ENCODE measurements around the gene RHOH.

Gene RHOH

DNA sequence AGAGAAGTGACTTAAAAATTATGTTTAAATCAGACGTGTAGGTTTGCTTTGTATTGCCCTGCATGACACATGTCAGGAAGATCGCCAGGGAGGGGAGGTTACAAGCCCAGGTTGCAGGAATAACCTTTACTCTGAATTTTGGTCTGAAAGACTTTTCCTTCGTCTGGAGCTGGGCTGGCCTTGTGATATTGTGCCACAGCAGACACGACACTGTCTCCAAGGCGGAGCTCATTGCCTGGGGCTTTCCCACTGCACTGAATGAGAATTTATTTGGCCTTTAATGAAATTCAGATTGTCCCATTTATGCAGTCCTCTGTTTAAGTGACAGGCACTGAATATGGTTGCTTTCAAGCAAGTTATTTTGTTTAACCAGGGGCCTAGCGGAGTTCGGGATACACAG is 45.1 kb downstream of the RHOH start:
- no peak overlapping the region for H3K4me3 ChIP-seq (ENCODE audit: low read depth, low read length)
- no peak for TF ChIP-seq CTCF (IDR thresholded peaks at IDR 0.05; ENCODE audit: low read depth, low read length, missing control alignments)
- DNase-seq (ENCODE audit: low read depth), result no peak

DNA sequence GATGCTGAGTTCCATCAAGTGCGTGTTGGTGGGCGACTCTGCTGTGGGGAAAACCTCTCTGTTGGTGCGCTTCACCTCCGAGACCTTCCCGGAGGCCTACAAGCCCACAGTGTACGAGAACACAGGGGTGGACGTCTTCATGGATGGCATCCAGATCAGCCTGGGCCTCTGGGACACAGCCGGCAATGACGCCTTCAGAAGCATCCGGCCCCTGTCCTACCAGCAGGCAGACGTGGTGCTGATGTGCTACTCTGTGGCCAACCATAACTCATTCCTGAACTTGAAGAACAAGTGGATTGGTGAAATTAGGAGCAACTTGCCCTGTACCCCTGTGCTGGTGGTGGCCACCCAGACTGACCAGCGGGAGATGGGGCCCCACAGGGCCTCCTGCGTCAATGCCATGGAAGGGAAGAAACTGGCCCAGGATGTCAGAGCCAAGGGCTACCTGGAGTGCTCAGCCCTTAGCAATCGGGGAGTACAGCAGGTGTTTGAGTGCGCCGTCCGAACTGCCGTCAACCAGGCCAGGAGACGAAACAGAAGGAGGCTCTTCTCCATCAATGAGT is 46.6 kb downstream of the RHOH start:
- no peak overlapping the region for H3K4me3 ChIP-seq (ENCODE audit: low read depth, low read length)
- DNase-seq (ENCODE audit: low read depth), result no peak
- no peak for TF ChIP-seq CTCF (IDR thresholded peaks at IDR 0.05; ENCODE audit: low read depth, low read length, missing control alignments)

GRCh38 chr4:40244606-40245005 is 47.8 kb downstream of the RHOH start:
- no peak for DNase-seq (ENCODE audit: low read depth)
- no peak for TF ChIP-seq CTCF (IDR thresholded peaks at IDR 0.05; ENCODE audit: low read depth, low read length, missing control alignments)

DNA sequence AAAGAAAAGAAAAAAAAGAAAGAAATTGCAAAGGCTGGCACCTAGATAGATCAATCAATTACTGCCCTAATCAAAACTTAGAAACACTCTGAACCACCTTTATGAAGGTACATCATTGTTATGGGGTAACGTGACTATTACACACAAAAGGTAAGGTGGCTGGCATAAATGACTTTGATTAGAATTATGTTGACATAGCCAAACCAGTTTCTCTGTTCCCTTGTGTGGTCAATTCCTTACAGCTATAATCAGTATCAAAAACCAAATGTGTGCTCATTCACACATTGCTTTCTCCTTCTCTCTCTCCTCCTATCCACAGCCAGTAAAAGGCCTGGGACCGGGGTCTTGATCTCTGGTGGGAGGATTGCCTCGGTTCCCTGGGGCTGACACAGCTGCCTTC is 48.7 kb downstream of the RHOH start:
- no peak for TF ChIP-seq CTCF (IDR thresholded peaks at IDR 0.05; ENCODE audit: low read depth, low read length, missing control alignments)
- DNase-seq (ENCODE audit: low read depth), result no peak
- no peak overlapping the region for H3K4me3 ChIP-seq (ENCODE audit: low read depth, low read length)

More at GRCh38 chr4:40244606-40245005, 47.8 kb downstream of the RHOH start:
- no peak overlapping the region for H3K4me3 ChIP-seq (ENCODE audit: low read depth, low read length)

DNA sequence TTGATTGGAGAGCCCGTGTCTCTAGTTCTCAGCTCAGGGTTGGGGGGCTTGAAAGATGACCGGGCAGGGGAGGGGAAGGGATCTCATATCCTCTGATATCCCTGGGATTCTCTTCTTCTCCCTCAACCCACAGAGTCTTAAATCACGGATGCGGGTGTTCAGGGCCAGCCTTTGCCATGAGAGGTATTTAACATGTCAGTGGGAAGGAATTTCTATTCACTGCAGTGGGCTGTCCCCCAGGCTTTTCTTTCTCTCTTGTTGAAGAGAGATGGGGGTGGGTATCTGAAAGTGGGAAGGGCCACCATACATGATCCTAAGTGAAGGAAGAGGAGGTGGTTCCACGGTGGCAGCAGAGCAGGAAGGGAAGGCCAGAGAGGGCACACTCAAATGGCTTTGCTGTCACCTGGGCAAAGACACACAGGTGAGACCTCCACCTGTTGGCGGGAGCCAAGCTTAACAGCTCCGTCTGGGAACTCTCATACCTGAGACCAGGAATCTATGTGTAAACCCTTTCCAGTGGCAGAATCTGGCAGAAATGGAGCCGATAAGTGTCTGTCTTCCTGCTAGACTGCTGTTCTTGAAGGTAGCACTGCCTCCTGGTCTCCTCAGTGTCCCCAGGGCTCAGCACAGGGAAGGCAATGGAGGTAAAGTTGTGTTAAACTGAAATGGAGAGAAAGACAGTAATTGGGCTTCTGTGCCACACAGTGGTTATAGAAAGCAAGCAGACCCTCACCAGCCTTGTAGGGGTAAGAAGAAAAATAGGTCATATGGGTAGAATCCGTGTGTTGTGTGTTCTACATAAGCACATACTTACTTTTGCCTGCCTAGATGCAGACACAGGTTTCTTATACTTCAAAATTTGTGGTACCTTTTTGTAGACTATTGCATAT is 49.4 kb downstream of the RHOH start:
- DNase-seq (ENCODE audit: low read depth), result no peak
- no peak overlapping the region for H3K4me3 ChIP-seq (ENCODE audit: low read depth, low read length)
- no peak for TF ChIP-seq CTCF (IDR thresholded peaks at IDR 0.05; ENCODE audit: low read depth, low read length, missing control alignments)

GRCh38 chr4:40246938-40247337 is 50.1 kb downstream of the RHOH start:
- no peak overlapping the region for H3K4me3 ChIP-seq (ENCODE audit: low read depth, low read length)
- no peak for TF ChIP-seq CTCF (IDR thresholded peaks at IDR 0.05; ENCODE audit: low read depth, low read length, missing control alignments)
- DNase-seq (ENCODE audit: low read depth), result no peak
